K562 (cell line): ENCODE measurements around the gene LRRK1. TPM values are rescaled to one million over a fixed set of nuclear protein-coding genes. Genes with fewer than 3 reads are reported as not detected.

Experiments
- ATAC-seq: fragments of 200-7000 bp; cut with Tn5 transposase; 3 replicates; pipeline ENCODE4 v1.9.1; 2020; ENCODE audit warnings: moderate library complexity
- BruUV-seq: library from RNA; stranded (reverse); fragments of 400-500 nt; replicated peaks from 2 replicates; lab custom pipeline; 2021; lab: Mats Ljungman, UMichigan
- CTCF ChIA-PET: fragments of 300-600 bp; formaldehyde crosslinking; extraction: SDS; loops from one replicate; lab custom pipeline; 2021; ENCODE audit warnings: low intra/inter-chr PET ratio; lab: Yijun Ruan, JAX
- POLR2A ChIA-PET: fragments of 300-600, 350-650 bp; sonication (Branson Sonifier 250); formaldehyde crosslinking; extraction: SDS; loops from one replicate; lab custom pipeline; 2021; ENCODE audit warnings: antibody characterized with exemption, inconsistent platforms; lab: Yijun Ruan, JAX
- DNase-seq, 4 experiments: peaks; one replicate each; pipeline versions ENCODE4 v3.0.0 to v3.0.0-alpha.2; 2011 to 2018; ENCODE audit warnings: low spot score in 3 of 4, mixed read lengths in 3 of 4; ENCODE audit errors: extremely low read depth in 1 of 4
- FAIRE-seq: peaks from 2 replicates; lab custom pipeline; 2011; peaks lifted over from hg19 to GRCh38; lab: Jason Lieb, UNC
- H2AFZ ChIP-seq: 2 replicates; pipeline ENCODE4 v1.6.0; 2011; ENCODE audit warnings: low read depth, low read length, control low read depth, inconsistent platforms
- H3K27ac ChIP-seq: fragments of 200-600 bp; 3 replicates; pipeline ENCODE4 v1.8.0; 2011; ENCODE audit warnings: low read depth, mild to moderate bottlenecking, control low read depth, inconsistent platforms, low read length, moderate library complexity, mixed read lengths; ENCODE audit errors: extremely low read depth
- H3K27me3 ChIP-seq, 2 experiments: fragments of 300-600 bp in 1 of 2; 2 replicates in 1 of 2; 3 replicates in 1 of 2; pipeline versions ENCODE4 v1.6.0 to v1.8.0; 2011; ENCODE audit warnings: inconsistent platforms in 2 of 2, low read length in 2 of 2, mild to moderate bottlenecking in 1 of 2, mixed read lengths in 1 of 2, moderate library complexity in 1 of 2; ENCODE audit not compliant: control insufficient read depth in 2 of 2, insufficient read depth in 2 of 2
- H3K36me3 ChIP-seq: fragments of 300-600 bp; 3 replicates; pipeline ENCODE4 v1.8.0; 2011; ENCODE audit warnings: mild to moderate bottlenecking, low read length, inconsistent platforms; ENCODE audit not compliant: control insufficient read depth, insufficient read depth
- H3K4me1 ChIP-seq, 2 experiments: fragments of 200-600 bp in 1 of 2; replicated peaks in 1 of 2; 2 replicates in 1 of 2; 3 replicates in 1 of 2; pipeline versions ENCODE4 v1.5.1 to v1.8.0; 2011; ENCODE audit warnings: inconsistent platforms in 2 of 2, low read length in 2 of 2, mild to moderate bottlenecking in 1 of 2, mixed read lengths in 1 of 2, moderate library complexity in 1 of 2; ENCODE audit not compliant: control insufficient read depth in 2 of 2, insufficient read depth in 2 of 2
- H3K4me2 ChIP-seq: 2 replicates; pipeline ENCODE4 v1.6.1; 2011; ENCODE audit warnings: low read length, control low read depth, inconsistent platforms, mixed read lengths; ENCODE audit not compliant: insufficient read depth
- H3K4me3 ChIP-seq: fragments of 200-600 bp; sonication (generic), shearing (Covaris generic); 2 replicates; pipeline ENCODE4 v1.5.1; 2016; ENCODE audit warnings: control low read depth, inconsistent platforms
- H3K79me2 ChIP-seq: fragments of 200-600 bp; 3 replicates; pipeline ENCODE4 v1.8.0; 2011; ENCODE audit warnings: low read length, inconsistent platforms; ENCODE audit not compliant: control insufficient read depth, insufficient read depth
- H3K9ac ChIP-seq, 2 experiments: 2 replicates each; pipeline versions ENCODE4 v1.6.0 to v1.6.1; 2011; ENCODE audit warnings: low read depth in 2 of 2, low read length in 2 of 2, control low read depth in 1 of 2, inconsistent platforms in 1 of 2, mild to moderate bottlenecking in 1 of 2, mixed read lengths in 1 of 2; ENCODE audit not compliant: insufficient read depth in 1 of 2
- H3K9me1 ChIP-seq: one replicate; pipeline ENCODE4 v1.6.0; 2011; ENCODE audit warnings: inconsistent platforms, mild to moderate bottlenecking, low read length, moderate library complexity; ENCODE audit not compliant: control insufficient read depth, insufficient read depth
- H3K9me3 ChIP-seq: replicated peaks from 2 replicates; pipeline ENCODE4 v1.5.1; 2011; ENCODE audit warnings: low read depth, low read length, inconsistent platforms; ENCODE audit not compliant: control insufficient read depth, insufficient read depth
- H4K20me1 ChIP-seq: replicated peaks from 2 replicates; pipeline ENCODE4 v1.6.1; 2011; ENCODE audit warnings: low read length, inconsistent platforms, mixed read lengths; ENCODE audit not compliant: control insufficient read depth, insufficient read depth
- BMI1 ChIP-seq: fragments of 150-350 bp; IDR thresholded peaks from 2 replicates; pipeline ENCODE4 v1.6.1; 2014; ENCODE audit warnings: low read length
- CBFA2T3 ChIP-seq: fragments of 450-650 bp; IDR thresholded peaks from 2 replicates; pipeline ENCODE4 v1.6.1; 2017
- DNMT1 ChIP-seq: fragments of 450-650 bp; IDR thresholded peaks from 2 replicates; pipeline ENCODE4 v1.6.1; 2016; ENCODE audit warnings: antibody characterized with exemption, mild to moderate bottlenecking
- EHMT2 ChIP-seq: fragments of 450-650 bp; IDR thresholded peaks from 2 replicates; pipeline ENCODE4 v1.6.1; 2018; ENCODE audit warnings: antibody characterized with exemption
- GABPA ChIP-seq: fragments of 200-800 bp; sonication (Bioruptor generic); conservative IDR thresholded peaks from 2 replicates; pipeline ENCODE4 v1.6.1; 2016; ENCODE audit warnings: low read depth, missing genetic modification characterization, missing compliant biosample characterization
- KHSRP ChIP-seq: fragments of 450-650 bp; IDR thresholded peaks from 2 replicates; pipeline ENCODE4 v1.6.1; 2017
- MTA3 ChIP-seq: fragments of 450-650 bp; formaldehyde crosslinking; IDR thresholded peaks from 2 replicates; pipeline ENCODE4 v1.6.1; 2017; ENCODE audit warnings: mild to moderate bottlenecking, borderline replicate concordance
- NCOA4 ChIP-seq: fragments of 450-650 bp; IDR thresholded peaks from 2 replicates; pipeline ENCODE4 v1.6.1; 2018; ENCODE audit warnings: mild to moderate bottlenecking; ENCODE audit not compliant: partially characterized antibody
- STAG1 ChIP-seq: sonication (generic); formaldehyde crosslinking; IDR thresholded peaks from 2 replicates; pipeline ENCODE4 v1.5.0; 2020; ENCODE audit warnings: missing genetic modification reagents, borderline replicate concordance
- STAT5B ChIP-seq: fragments of 250-450 bp; sonication (Bioruptor Pico); IDR thresholded peaks from 2 replicates; pipeline ENCODE4 v1.8.0; 2021; ENCODE audit warnings: mild to moderate bottlenecking, inconsistent platforms
- THAP7 ChIP-seq: fragments of 250-450 bp; sonication (Bioruptor Pico); IDR thresholded peaks from 2 replicates; pipeline ENCODE4 v1.5.0; 2021
- WGBS: fragments of 100-300 bp; shearing (Covaris generic); methylation state at CpG from one replicate; pipeline ENCODE4 v1.1.6; 2016; ENCODE audit warnings: low coverage, mixed read lengths; ENCODE audit not compliant: insufficient coverage; ENCODE audit errors: missing lambda C conversion rate; 5-methylcytosine and 5-hydroxymethylcytosine counted together
- in situ Hi-C: fragments of 300-500 bp; cut with MboI; formaldehyde crosslinking; loops from 4 replicates; pipeline ENCODE4 v1.15.0; 2018; ENCODE audit warnings: inconsistent platforms, mixed read lengths
- intact Hi-C: fragments of 100-400 bp; cut with micrococcal nuclease; formaldehyde crosslinking; loops from 2 replicates; pipeline ENCODE4 v1.14.2; 2022
- polyA plus RNA-seq, 8 experiments: library from polyadenylated mRNA; depleted of rRNA in 4 of 8; stranded (reverse) in 5 of 8; unstranded in 3 of 8; fragments of >200 nt; fragmentation: Nextera tagmentation in 2 of 8; fragmentation: Illumina TruSeq in 1 of 8; extraction: Ambion mirVana in 2 of 8; extraction: Trizol in 1 of 8; gene quantifications; 2 replicates each; pipeline versions ENCODE4 v1.2.1 to v1.2.3, GENCODE V29; 2011 to 2014; ENCODE audit warnings: inconsistent platforms in 1 of 8, missing spikeins in 1 of 8
- total RNA-seq, 7 experiments: library from RNA; depleted of rRNA in 6 of 7; stranded (reverse); fragments of >200 nt in 6 of 7; fragmentation: Illumina TruSeq in 2 of 7; extraction: Trizol in 2 of 7; gene quantifications; 2 replicates each; pipeline versions ENCODE4 v1.2.1 to v1.2.3, GENCODE V29; 2011 to 2021; ENCODE audit warnings: low replicate concordance in 1 of 7
- TF ChIP-seq, protein P1 (sequence below), 2 experiments: fragments of 450-650 bp in 1 of 2; IDR thresholded peaks; 2 replicates each; pipeline ENCODE4 v1.6.1; 2011 to 2017; ENCODE audit warnings: low read depth in 2 of 2, antibody characterized with exemption in 1 of 2, borderline replicate concordance in 1 of 2, low read length in 1 of 2, mild to moderate bottlenecking in 1 of 2, mixed read lengths in 1 of 2; ENCODE audit not compliant: control insufficient read depth in 1 of 2

LRRK1 gene
- total and polyA plus RNA-seq, 9 of the 15 experiments (the other 6 are each of a cell fraction or from before 2014, with no cell fraction given): 0.01 to 1.5 (median 0.11) TPM

DNA sequence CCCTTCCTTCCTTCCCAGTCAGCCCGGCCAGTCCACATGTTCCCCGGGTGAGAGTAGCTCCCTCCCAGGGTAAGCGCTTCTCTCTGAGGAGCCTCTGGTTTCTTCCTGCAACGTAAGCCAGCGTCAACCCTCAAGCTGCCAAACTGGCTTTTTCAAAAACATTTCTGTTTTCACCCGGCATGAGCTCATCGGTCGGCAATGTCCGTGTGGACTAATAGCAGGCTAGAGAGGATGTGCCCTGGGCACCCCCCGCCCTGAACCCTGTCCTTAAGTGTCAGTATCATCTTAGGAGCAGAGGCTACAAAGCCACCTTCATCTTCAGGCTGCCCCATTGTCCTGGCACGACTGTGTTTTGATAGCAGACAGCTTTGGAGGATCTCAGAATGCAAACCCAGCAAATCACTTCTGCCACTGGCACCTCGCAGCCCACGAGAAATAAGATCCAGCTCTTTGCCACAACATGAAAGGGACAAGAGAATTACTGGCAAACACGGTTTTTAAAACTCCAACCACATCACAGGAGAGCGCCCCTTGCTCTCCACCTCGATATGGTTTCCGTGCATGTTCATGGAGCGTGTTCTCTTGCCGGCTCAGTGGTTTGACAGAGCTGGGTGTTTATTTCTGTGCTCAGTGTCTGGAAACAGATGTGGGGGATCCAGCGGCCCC is 29.6 kb upstream of the LRRK1 start:
- BruUV-seq: no TSS peak
- H3K4me1 ChIP-seq: no peaks in the 10 kb centered on the region
- H3K4me2 ChIP-seq: no peak overlapping the region
- H3K9me3 ChIP-seq: no peaks in the 10 kb centered on the region
- no peak for DNase-seq
- H4K20me1 ChIP-seq: peaks cover 7% of the 10 kb centered on the region; the same call in 1 of the 2 replicates
- no peaks in the 10 kb centered on the region for H3K79me2 ChIP-seq
- ATAC-seq: no peak
- intact Hi-C loops: no loop called here
- TF ChIP-seq THAP7 (no peak), STAG1 (no peak), DNMT1 (no peak), BMI1 (no peak), CBFA2T3 (no peak), KHSRP (no peak), MTA3 (no peak), STAT5B (CRISPR knock-in tag) (no peak), NCOA4 (no peak), GABPA (tag) (no peak), EHMT2 (no peak)
- TF ChIP-seq, protein P1, sequence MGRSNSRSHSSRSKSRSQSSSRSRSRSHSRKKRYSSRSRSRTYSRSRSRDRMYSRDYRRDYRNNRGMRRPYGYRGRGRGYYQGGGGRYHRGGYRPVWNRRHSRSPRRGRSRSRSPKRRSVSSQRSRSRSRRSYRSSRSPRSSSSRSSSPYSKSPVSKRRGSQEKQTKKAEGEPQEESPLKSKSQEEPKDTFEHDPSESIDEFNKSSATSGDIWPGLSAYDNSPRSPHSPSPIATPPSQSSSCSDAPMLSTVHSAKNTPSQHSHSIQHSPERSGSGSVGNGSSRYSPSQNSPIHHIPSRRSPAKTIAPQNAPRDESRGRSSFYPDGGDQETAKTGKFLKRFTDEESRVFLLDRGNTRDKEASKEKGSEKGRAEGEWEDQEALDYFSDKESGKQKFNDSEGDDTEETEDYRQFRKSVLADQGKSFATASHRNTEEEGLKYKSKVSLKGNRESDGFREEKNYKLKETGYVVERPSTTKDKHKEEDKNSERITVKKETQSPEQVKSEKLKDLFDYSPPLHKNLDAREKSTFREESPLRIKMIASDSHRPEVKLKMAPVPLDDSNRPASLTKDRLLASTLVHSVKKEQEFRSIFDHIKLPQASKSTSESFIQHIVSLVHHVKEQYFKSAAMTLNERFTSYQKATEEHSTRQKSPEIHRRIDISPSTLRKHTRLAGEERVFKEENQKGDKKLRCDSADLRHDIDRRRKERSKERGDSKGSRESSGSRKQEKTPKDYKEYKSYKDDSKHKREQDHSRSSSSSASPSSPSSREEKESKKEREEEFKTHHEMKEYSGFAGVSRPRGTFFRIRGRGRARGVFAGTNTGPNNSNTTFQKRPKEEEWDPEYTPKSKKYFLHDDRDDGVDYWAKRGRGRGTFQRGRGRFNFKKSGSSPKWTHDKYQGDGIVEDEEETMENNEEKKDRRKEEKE (IDR thresholded peaks at IDR 0.05; ENCODE audit: borderline replicate concordance in 1 of 2, control insufficient read depth in 1 of 2, low read depth in 2 of 2, low read length in 1 of 2): no peak
- TF ChIP-seq, all 486 proteins: peak for 0
- in situ Hi-C loops: no loop called here
- ChIA-PET CTCF (no interaction called here), POLR2A (interaction anchor here (0.5 to 1.1 kb wide), 2 partner anchors 10 to 30 kb away, joined by 3 read pairs; no protein-coding TSS in a partner anchor)
- Histone ChIP-seq H3K27me3 (peaks cover 14 to 75% of the 10 kb centered on the region in 2 experiments), H3K36me3 (no peaks in the 10 kb centered on the region), H3K9ac (no peak overlapping the region), H3K9me1 (no peaks in the 10 kb centered on the region), H2AFZ (no peak overlapping the region), H3K4me3 (no peak overlapping the region), H3K27ac (no peak overlapping the region)
- under 1% methylated on average over 20 of the region's 20 CpGs for WGBS
- FAIRE-seq: no peak
